K562 (cell line): ENCODE results near the gene HOXA13.

Experiments used
- CLOCK ChIP-seq: fragments of 250-450 bp; sonication (Bioruptor Pico); IDR thresholded peaks from 2 replicates; pipeline ENCODE4 v1.4.0; 2020; ENCODE audit warnings: mild to moderate bottlenecking, moderate library complexity, borderline replicate concordance
- CSDE1 ChIP-seq, 2 experiments: fragments of 450-650 bp; IDR thresholded peaks; 2 replicates each; pipeline ENCODE4 v1.6.1; 2016; ENCODE audit warnings: mild to moderate bottlenecking in 1 of 2
- ZNF263 ChIP-seq: sonication (generic); formaldehyde crosslinking; IDR thresholded peaks from 2 replicates; pipeline ENCODE4 v1.8.0; 2022; ENCODE audit warnings: mild to moderate bottlenecking, missing genetic modification reagents, borderline replicate concordance
- TF ChIP-seq, protein P1 (sequence below), 3 experiments: IDR thresholded peaks in 2 of 3; conservative IDR thresholded peaks in 1 of 3; 2 replicates each; pipeline ENCODE4 v1.5.1; 2011 to 2012; ENCODE audit warnings: low read length in 3 of 3, mild to moderate bottlenecking in 3 of 3, control low read depth in 2 of 3, improper control_type of control experiment in 1 of 3, inconsistent platforms in 1 of 3, low read depth in 1 of 3, mixed read lengths in 1 of 3, moderate library complexity in 1 of 3; ENCODE audit not compliant: insufficient read depth in 2 of 3

DNA sequence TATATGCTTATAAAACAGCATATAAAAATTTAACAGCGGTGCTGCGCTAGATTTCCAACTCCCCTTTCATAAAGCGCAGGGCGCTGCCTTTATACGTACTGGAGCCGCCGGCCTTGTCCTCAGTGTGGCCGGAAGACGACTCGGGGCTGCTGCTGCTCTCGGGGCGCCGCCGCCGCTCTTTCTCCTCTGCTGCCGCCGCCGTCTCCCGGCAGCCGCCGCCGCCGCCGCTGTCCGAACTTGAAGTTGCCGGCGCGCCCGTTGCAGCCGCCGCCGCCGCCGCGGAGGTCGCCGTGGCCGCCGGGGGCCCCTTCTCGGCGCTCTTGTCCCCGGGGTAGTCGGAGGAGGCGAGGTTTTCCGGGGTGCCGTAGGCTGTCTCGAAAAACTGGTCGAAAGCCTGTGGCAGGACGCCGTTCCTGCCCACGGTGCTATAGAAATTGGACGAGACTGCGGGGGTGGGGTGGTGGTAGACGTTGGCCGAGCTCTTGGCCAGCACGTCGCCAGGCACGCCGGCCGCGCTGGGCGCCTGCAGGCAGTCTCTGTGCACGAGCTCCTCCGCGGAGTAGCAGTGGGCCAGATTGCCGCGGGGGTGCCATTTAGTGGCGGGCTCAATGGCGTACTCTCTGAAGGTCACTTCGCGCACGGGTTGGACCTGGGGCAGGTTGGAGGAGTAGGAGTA is 15.4 kb downstream of the HOXA13 start:
- TF ChIP-seq CSDE1 (IDR thresholded peaks at IDR 0.05) (no peak), CLOCK (CRISPR knock-in tag) (no peak), ZNF263 (CRISPR knock-in tag) (no peak)
- TF ChIP-seq, protein P1, sequence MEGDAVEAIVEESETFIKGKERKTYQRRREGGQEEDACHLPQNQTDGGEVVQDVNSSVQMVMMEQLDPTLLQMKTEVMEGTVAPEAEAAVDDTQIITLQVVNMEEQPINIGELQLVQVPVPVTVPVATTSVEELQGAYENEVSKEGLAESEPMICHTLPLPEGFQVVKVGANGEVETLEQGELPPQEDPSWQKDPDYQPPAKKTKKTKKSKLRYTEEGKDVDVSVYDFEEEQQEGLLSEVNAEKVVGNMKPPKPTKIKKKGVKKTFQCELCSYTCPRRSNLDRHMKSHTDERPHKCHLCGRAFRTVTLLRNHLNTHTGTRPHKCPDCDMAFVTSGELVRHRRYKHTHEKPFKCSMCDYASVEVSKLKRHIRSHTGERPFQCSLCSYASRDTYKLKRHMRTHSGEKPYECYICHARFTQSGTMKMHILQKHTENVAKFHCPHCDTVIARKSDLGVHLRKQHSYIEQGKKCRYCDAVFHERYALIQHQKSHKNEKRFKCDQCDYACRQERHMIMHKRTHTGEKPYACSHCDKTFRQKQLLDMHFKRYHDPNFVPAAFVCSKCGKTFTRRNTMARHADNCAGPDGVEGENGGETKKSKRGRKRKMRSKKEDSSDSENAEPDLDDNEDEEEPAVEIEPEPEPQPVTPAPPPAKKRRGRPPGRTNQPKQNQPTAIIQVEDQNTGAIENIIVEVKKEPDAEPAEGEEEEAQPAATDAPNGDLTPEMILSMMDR (IDR thresholded peaks at IDR 0.05 in 2 of 3, conservative IDR thresholded peaks at IDR 0.05 in 1 of 3; ENCODE audit: insufficient read depth in 2 of 3, low read depth in 1 of 3, low read length in 3 of 3): no peak
